ENCODE results near the gene BSX.

BSX gene

GRCh38 chr11:122981388-122982264 lies at the start of gene BSX:
Gene BSX, minus strand, starts transcription at chr11:122981834. Its CDS starts 163 bp downstream, at chr11:122981671.
- Histone ChIP-seq H3K9ac (ENCODE audit: insufficient read length) (no peak within 1 kb of the TSS), H3K9me3 (ENCODE audit: low read depth, low read length) (no peaks in the 10 kb centered on the region), H3K36me3 (ENCODE audit: insufficient read depth, low read length) (no peaks in the 10 kb centered on the region), H3K27ac (no peak within 1 kb of the TSS), H3K4me3 (peak within 1 kb of the TSS; percentile 40; the same call in 1 of the 2 replicates)
- TF ChIP-seq FOXP2 (optimal IDR thresholded peaks at IDR 0.05; ENCODE audit: control extremely low read depth, extremely low read length, insufficient read depth) (no peak), POLR2AphosphoS5 (IDR thresholded peaks at IDR 0.05; ENCODE audit: borderline replicate concordance, low read depth, low read length) (no peak), EZH2 (IDR thresholded peaks at IDR 0.05) (no peak)
- no peak for DNase-seq (ENCODE audit: low read depth, low spot score)

- DNase-seq (ENCODE audit: low read depth, low spot score) = no peak
- no peak for TF ChIP-seq EZH2 (IDR thresholded peaks at IDR 0.05)
- no peak for TF ChIP-seq FOXP2 (optimal IDR thresholded peaks at IDR 0.05; ENCODE audit: control extremely low read depth, extremely low read length, insufficient read depth)
- no peak for TF ChIP-seq POLR2AphosphoS5 (IDR thresholded peaks at IDR 0.05; ENCODE audit: borderline replicate concordance, low read depth, low read length)
Observed at GRCh38 chr11:123030517-123030916, 48.9 kb upstream of the BSX start.

DNA sequence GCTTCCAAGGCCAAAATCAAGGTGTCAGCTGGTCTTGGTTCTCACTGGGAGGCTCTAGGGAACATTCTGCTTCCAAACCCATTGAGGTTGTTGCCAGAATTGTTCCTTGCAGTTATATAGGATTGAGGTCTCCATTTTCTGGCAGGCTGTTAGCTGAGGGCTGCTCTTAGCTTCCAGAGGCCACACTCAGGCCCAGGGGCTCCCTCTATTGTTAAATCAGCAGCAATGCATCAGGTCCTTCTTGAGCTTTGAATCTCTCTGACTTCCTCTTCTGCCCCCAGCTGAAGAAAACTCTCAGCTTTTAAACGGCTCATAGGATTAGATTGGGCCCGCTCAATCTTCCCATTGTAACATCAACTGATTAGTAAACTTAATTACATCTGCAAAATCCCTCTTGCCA lies 39.3 kb upstream of the BSX start:
- TF ChIP-seq FOXP2 (optimal IDR thresholded peaks at IDR 0.05; ENCODE audit: control extremely low read depth, extremely low read length, insufficient read depth) = no peak
- TF ChIP-seq EZH2 (IDR thresholded peaks at IDR 0.05) = no peak
- TF ChIP-seq POLR2AphosphoS5 (IDR thresholded peaks at IDR 0.05; ENCODE audit: borderline replicate concordance, low read depth, low read length) = no peak
- Histone ChIP-seq H3K4me3 (no peak overlapping the region), H3K36me3 (ENCODE audit: insufficient read depth, low read length) (no peaks in the 10 kb centered on the region), H3K9me3 (ENCODE audit: low read depth, low read length) (no peaks in the 10 kb centered on the region), H3K27ac (no peak overlapping the region), H3K9ac (ENCODE audit: insufficient read length) (no peak overlapping the region)
- peak; percentile 8 for DNase-seq (ENCODE audit: low read depth, low spot score)

More at GRCh38 chr11:123030517-123030916, 48.9 kb upstream of the BSX start:
- H3K27ac ChIP-seq = no peak overlapping the region
- H3K36me3 ChIP-seq (ENCODE audit: insufficient read depth, low read length) = no peaks in the 10 kb centered on the region
- H3K9ac ChIP-seq (ENCODE audit: insufficient read length) = no peak overlapping the region
- no peak overlapping the region for H3K4me3 ChIP-seq
- no peaks in the 10 kb centered on the region for H3K9me3 ChIP-seq (ENCODE audit: low read depth, low read length)

DNA sequence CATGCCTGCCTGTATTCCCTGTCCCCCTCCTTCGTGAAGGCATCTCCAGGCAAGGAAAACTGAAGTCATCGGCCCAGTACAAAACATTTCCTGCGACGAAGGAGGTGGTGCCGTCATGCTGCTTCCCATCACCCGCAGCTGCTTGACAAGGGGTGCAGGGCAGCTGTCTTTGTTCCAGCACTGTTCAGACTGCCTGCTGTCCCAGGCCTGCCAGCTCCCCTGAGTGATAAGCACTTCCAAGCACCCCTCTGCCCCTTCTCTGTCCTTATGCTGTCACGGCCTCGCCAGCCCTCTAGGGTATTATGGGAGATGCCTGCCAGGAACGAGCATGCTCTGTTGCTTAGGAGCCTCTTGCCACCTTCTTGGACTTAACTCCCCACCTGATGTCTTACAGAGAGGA lies 37.1 kb upstream of the BSX start:
- no peak for DNase-seq (ENCODE audit: low read depth, low spot score)
- H3K27ac ChIP-seq = no peak overlapping the region
- no peaks in the 10 kb centered on the region for H3K9me3 ChIP-seq (ENCODE audit: low read depth, low read length)
- no peaks in the 10 kb centered on the region for H3K36me3 ChIP-seq (ENCODE audit: insufficient read depth, low read length)
- H3K9ac ChIP-seq (ENCODE audit: insufficient read length) = no peak overlapping the region
- H3K4me3 ChIP-seq = no peak overlapping the region
- TF ChIP-seq FOXP2 (optimal IDR thresholded peaks at IDR 0.05; ENCODE audit: control extremely low read depth, extremely low read length, insufficient read depth) (no peak), POLR2AphosphoS5 (IDR thresholded peaks at IDR 0.05; ENCODE audit: borderline replicate concordance, low read depth, low read length) (no peak), EZH2 (IDR thresholded peaks at IDR 0.05) (no peak)

- H3K9ac ChIP-seq (ENCODE audit: insufficient read length) = no peak overlapping the region
- no peak overlapping the region for H3K4me3 ChIP-seq
- no peaks in the 10 kb centered on the region for H3K9me3 ChIP-seq (ENCODE audit: low read depth, low read length)
- TF ChIP-seq EZH2 (IDR thresholded peaks at IDR 0.05) (no peak), POLR2AphosphoS5 (IDR thresholded peaks at IDR 0.05; ENCODE audit: borderline replicate concordance, low read depth, low read length) (no peak), FOXP2 (optimal IDR thresholded peaks at IDR 0.05; ENCODE audit: control extremely low read depth, extremely low read length, insufficient read depth) (no peak)
- H3K27ac ChIP-seq = no peak overlapping the region
- no peaks in the 10 kb centered on the region for H3K36me3 ChIP-seq (ENCODE audit: insufficient read depth, low read length)
- DNase-seq (ENCODE audit: low read depth, low spot score) = no peak
Observed at GRCh38 chr11:123011510-123011909, 29.9 kb upstream of the BSX start.

DNA sequence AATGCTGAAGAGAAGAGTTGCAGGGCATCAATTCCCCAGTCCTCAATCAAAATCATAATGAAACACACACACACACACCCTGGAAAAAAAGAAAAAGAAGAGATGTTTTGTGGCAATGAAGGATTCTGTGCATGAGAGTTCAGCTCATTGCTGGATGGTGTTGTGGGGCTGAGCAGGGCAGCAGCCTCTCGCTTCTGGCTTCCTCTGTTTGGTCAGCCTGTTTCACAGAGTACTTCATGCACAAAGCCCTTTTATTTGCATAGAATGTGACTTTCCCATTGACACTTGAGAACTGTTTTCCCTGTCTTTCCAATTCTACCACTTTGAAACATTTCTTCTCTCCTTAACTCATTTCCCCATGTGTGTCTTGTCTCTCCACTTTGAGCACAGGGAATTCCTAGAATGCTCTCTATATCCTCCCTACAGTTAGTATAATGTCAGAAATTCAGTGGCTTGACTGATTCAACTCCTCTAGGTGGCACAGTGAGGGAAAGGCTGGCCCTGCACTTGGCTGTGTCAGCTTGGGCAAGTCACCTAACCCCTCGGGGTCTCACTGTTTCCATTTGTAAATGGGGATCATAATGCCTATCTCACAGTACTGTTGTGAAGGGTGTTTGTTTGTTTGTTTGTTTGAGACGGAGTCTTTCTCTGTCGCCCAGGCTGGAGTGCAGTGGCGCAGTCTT lies 25.4 kb upstream of the BSX start:
- H3K9ac ChIP-seq (ENCODE audit: insufficient read length) = no peak overlapping the region
- DNase-seq (ENCODE audit: low read depth, low spot score) = no peak
- H3K36me3 ChIP-seq (ENCODE audit: insufficient read depth, low read length) = no peaks in the 10 kb centered on the region
- no peak overlapping the region for H3K4me3 ChIP-seq
- no peaks in the 10 kb centered on the region for H3K9me3 ChIP-seq (ENCODE audit: low read depth, low read length)
- no peak overlapping the region for H3K27ac ChIP-seq
- TF ChIP-seq FOXP2 (optimal IDR thresholded peaks at IDR 0.05; ENCODE audit: control extremely low read depth, extremely low read length, insufficient read depth) = no peak
- TF ChIP-seq POLR2AphosphoS5 (IDR thresholded peaks at IDR 0.05; ENCODE audit: borderline replicate concordance, low read depth, low read length) = no peak
- no peak for TF ChIP-seq EZH2 (IDR thresholded peaks at IDR 0.05)

DNA sequence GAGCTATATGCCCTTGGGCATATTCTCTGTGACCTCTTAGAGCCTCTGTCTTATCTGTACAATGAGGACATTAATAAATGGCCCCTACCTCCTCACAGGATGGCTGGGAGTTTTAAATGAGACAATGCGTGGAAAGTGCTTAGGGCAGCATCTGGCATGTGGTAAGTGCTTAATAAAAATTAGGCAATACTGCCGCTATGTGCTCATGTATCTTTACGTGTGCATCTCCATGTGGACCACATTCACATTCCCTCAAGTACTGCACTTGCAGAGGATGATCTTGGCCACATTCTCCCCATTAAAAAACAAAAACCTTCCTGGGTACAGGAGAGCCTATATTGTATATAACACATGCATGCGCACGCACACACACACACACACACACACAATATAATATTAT lies 19.1 kb upstream of the BSX start:
- H3K27ac ChIP-seq = no peak overlapping the region
- no peak overlapping the region for H3K4me3 ChIP-seq
- H3K9me3 ChIP-seq (ENCODE audit: low read depth, low read length) = no peaks in the 10 kb centered on the region
- no peak for DNase-seq (ENCODE audit: low read depth, low spot score)
- H3K36me3 ChIP-seq (ENCODE audit: insufficient read depth, low read length) = no peaks in the 10 kb centered on the region
- no peak overlapping the region for H3K9ac ChIP-seq (ENCODE audit: insufficient read length)
- TF ChIP-seq EZH2 (IDR thresholded peaks at IDR 0.05) (no peak), POLR2AphosphoS5 (IDR thresholded peaks at IDR 0.05; ENCODE audit: borderline replicate concordance, low read depth, low read length) (no peak), FOXP2 (optimal IDR thresholded peaks at IDR 0.05; ENCODE audit: control extremely low read depth, extremely low read length, insufficient read depth) (no peak)

GRCh38 chr11:122998727-122999366 lies 17.2 kb upstream of the BSX start:
- no peak overlapping the region for H3K27ac ChIP-seq
- H3K36me3 ChIP-seq (ENCODE audit: insufficient read depth, low read length) = no peaks in the 10 kb centered on the region
- no peak for DNase-seq (ENCODE audit: low read depth, low spot score)
- H3K9me3 ChIP-seq (ENCODE audit: low read depth, low read length) = no peaks in the 10 kb centered on the region
- no peak overlapping the region for H3K9ac ChIP-seq (ENCODE audit: insufficient read length)
- TF ChIP-seq EZH2 (IDR thresholded peaks at IDR 0.05) = no peak
- TF ChIP-seq FOXP2 (optimal IDR thresholded peaks at IDR 0.05; ENCODE audit: control extremely low read depth, extremely low read length, insufficient read depth) = no peak
- TF ChIP-seq POLR2AphosphoS5 (IDR thresholded peaks at IDR 0.05; ENCODE audit: borderline replicate concordance, low read depth, low read length) = no peak
- no peak overlapping the region for H3K4me3 ChIP-seq

All from SK-N-MC (cell line).